ENCODE data around the gene PITPNM2.

PITPNM2 gene

DNA sequence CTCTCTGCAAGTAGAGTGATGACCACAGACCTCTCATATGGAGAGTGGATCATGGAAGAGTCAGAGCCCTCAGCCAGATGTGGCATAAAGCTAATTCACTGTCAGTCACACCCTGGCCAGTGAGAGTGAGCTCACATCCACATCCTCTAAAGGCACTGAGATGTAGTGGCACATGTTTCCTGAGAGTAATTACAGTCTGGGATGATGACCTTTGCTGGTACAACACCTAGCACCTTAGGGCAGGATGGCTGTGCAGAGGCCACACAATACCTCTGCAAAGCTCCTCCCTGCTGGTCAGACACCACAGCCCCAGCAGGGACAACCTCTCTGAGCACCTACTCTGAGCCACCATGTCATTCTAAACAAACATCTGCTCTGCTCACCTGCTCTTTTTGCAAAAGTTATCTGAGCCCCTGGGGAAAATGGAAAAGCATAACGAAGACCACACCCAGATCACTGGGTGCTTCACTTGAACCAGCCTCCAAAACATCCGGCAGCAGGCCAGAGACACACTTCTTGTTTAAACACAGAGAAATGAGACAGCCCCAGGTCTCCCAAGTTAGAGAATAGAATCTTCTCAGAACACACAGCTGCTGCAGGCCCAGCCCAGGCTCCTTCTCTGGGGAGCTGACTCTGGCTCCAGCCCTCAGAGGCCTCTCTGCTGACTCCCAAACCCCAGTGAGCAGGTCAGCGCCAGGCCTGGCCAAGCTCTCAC lies 30.3 kb downstream of the PITPNM2 start:
- no peak overlapping the region for H2AFZ ChIP-seq (ENCODE audit: low read length)
- no peaks in the 10 kb centered on the region for H4K20me1 ChIP-seq (ENCODE audit: insufficient read depth, low read length, poor library complexity, severe bottlenecking)
- no peaks in the 10 kb centered on the region for H3K36me3 ChIP-seq (ENCODE audit: insufficient read depth, low read length)
- no peaks in the 10 kb centered on the region for H3K79me2 ChIP-seq (ENCODE audit: insufficient read depth, low read length)
- H3F3A ChIP-seq (ENCODE audit: low read depth) = no peaks in the 10 kb centered on the region
- H3K9ac ChIP-seq (ENCODE audit: low read depth, low read length, poor library complexity, severe bottlenecking) = no peak overlapping the region
- no peak overlapping the region for H3K4me3 ChIP-seq (ENCODE audit: low read length, poor library complexity, severe bottlenecking)
- H3K4me2 ChIP-seq (ENCODE audit: low read depth, low read length, poor library complexity, severe bottlenecking) = no peak overlapping the region
- no peaks in the 10 kb centered on the region for H3K4me1 ChIP-seq (ENCODE audit: insufficient read depth, low read length, poor library complexity, severe bottlenecking)
- TF ChIP-seq, protein P1, sequence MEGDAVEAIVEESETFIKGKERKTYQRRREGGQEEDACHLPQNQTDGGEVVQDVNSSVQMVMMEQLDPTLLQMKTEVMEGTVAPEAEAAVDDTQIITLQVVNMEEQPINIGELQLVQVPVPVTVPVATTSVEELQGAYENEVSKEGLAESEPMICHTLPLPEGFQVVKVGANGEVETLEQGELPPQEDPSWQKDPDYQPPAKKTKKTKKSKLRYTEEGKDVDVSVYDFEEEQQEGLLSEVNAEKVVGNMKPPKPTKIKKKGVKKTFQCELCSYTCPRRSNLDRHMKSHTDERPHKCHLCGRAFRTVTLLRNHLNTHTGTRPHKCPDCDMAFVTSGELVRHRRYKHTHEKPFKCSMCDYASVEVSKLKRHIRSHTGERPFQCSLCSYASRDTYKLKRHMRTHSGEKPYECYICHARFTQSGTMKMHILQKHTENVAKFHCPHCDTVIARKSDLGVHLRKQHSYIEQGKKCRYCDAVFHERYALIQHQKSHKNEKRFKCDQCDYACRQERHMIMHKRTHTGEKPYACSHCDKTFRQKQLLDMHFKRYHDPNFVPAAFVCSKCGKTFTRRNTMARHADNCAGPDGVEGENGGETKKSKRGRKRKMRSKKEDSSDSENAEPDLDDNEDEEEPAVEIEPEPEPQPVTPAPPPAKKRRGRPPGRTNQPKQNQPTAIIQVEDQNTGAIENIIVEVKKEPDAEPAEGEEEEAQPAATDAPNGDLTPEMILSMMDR (conservative IDR thresholded peaks at IDR 0.05; ENCODE audit: low read length) = no peak
- TF ChIP-seq EZH2phosphoT487 (IDR thresholded peaks at IDR 0.05; ENCODE audit: borderline replicate concordance) = no peak
- H3K9me3 ChIP-seq (ENCODE audit: insufficient read depth, low read depth, low read length) = no peaks in the 10 kb centered on the region
- no peaks in the 10 kb centered on the region for H3K9me2 ChIP-seq (replicated peaks; ENCODE audit: low read depth, low read length)
- H3K27me3 ChIP-seq (ENCODE audit: insufficient read depth, low read length, poor library complexity, severe bottlenecking) = no peaks in the 10 kb centered on the region

DNA sequence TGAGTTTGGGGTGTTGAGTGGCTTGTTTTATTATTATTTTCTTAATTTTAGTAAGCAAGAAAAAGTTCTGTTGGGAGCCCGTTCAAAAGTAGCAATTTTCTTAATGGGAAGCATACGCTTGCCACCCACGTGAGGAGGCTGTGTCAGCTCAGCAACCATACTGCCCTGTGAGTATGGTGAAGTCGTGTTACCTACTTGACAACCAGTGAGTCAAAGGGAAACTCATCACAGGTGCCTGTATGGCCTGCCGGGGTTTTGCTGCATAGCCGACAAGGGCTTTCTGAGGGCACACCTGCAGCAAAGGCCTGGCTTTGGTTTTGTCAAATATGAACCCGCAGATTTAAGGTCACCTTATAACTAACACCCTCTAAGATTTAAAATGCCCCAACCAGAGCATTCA lies 31.1 kb downstream of the PITPNM2 start:
- TF ChIP-seq EZH2phosphoT487 (IDR thresholded peaks at IDR 0.05; ENCODE audit: borderline replicate concordance) = no peak
- TF ChIP-seq, protein P1 (conservative IDR thresholded peaks at IDR 0.05; ENCODE audit: low read length) = no peak
- Histone ChIP-seq H3F3A (ENCODE audit: low read depth) (no peaks in the 10 kb centered on the region), H3K27me3 (ENCODE audit: insufficient read depth, low read length, poor library complexity, severe bottlenecking) (no peaks in the 10 kb centered on the region), H2AFZ (ENCODE audit: low read length) (no peak overlapping the region), H3K4me3 (ENCODE audit: low read length, poor library complexity, severe bottlenecking) (no peak overlapping the region), H3K36me3 (ENCODE audit: insufficient read depth, low read length) (no peaks in the 10 kb centered on the region), H3K4me2 (ENCODE audit: low read depth, low read length, poor library complexity, severe bottlenecking) (no peak overlapping the region), H3K9me2 (replicated peaks; ENCODE audit: low read depth, low read length) (no peaks in the 10 kb centered on the region), H3K79me2 (ENCODE audit: insufficient read depth, low read length) (no peaks in the 10 kb centered on the region), H4K20me1 (ENCODE audit: insufficient read depth, low read length, poor library complexity, severe bottlenecking) (no peaks in the 10 kb centered on the region), H3K9me3 (ENCODE audit: insufficient read depth, low read depth, low read length) (no peaks in the 10 kb centered on the region), H3K4me1 (ENCODE audit: insufficient read depth, low read length, poor library complexity, severe bottlenecking) (no peaks in the 10 kb centered on the region), H3K9ac (ENCODE audit: low read depth, low read length, poor library complexity, severe bottlenecking) (no peak overlapping the region)

GRCh38 chr12:123118497-123118896 lies 32.4 kb downstream of the PITPNM2 start:
- Histone ChIP-seq H3K4me3 (ENCODE audit: low read length, poor library complexity, severe bottlenecking) (no peak overlapping the region), H3K9ac (ENCODE audit: low read depth, low read length, poor library complexity, severe bottlenecking) (no peak overlapping the region), H3K36me3 (ENCODE audit: insufficient read depth, low read length) (no peaks in the 10 kb centered on the region), H3K4me1 (ENCODE audit: insufficient read depth, low read length, poor library complexity, severe bottlenecking) (no peaks in the 10 kb centered on the region), H3F3A (ENCODE audit: low read depth) (no peaks in the 10 kb centered on the region), H3K9me3 (ENCODE audit: insufficient read depth, low read depth, low read length) (no peaks in the 10 kb centered on the region), H3K4me2 (ENCODE audit: low read depth, low read length, poor library complexity, severe bottlenecking) (no peak overlapping the region), H3K9me2 (replicated peaks; ENCODE audit: low read depth, low read length) (no peaks in the 10 kb centered on the region), H3K27me3 (ENCODE audit: insufficient read depth, low read length, poor library complexity, severe bottlenecking) (no peaks in the 10 kb centered on the region), H3K79me2 (ENCODE audit: insufficient read depth, low read length) (no peaks in the 10 kb centered on the region), H2AFZ (ENCODE audit: low read length) (no peak overlapping the region), H4K20me1 (ENCODE audit: insufficient read depth, low read length, poor library complexity, severe bottlenecking) (no peaks in the 10 kb centered on the region)
- no peak for TF ChIP-seq EZH2phosphoT487 (IDR thresholded peaks at IDR 0.05; ENCODE audit: borderline replicate concordance)
- TF ChIP-seq, protein P1 (conservative IDR thresholded peaks at IDR 0.05; ENCODE audit: low read length) = no peak
